ENCODE data around the gene GPR68. TPM values are rescaled to one million over a fixed set of nuclear protein-coding genes. Genes with fewer than 3 reads are reported as not detected.
"Not testable (repeated sequence)": the region's sequence is repeated elsewhere in the genome, so short reads cannot be mapped to it uniquely, and the experiment has no call there.

GPR68 gene
- total RNA-seq, 2 donors from 2014 or later = 0.55 to 1.4 TPM

DNA sequence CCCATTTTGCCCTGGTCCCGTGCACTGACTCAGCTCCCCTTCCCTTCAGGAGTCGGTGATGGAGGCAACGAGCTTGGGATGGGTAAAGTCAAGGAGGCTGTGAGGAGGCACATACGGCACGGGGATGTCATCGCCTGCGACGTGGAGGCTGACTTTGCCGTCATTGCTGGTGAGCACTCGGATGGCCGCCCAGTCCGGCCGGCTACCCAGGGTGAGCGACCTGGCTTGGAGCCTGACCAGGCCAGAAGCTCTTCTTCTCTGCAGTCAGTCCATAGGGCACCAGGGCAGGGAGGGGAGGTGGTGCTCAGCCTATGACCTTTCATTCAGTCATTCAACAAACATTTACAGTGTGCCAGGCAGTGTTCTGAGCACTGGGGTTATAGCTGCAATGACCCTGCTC, 39.8 kb downstream of the GPR68 start:
- peaks cover 0 to 15% of the 10 kb centered on the region in 2 donors for H3K4me1 ChIP-seq
- peaks cover 96% of the 10 kb centered on the region for H3K36me3 ChIP-seq
- no peak overlapping the region for H3K27ac ChIP-seq
- H3K4me3 ChIP-seq = no peak overlapping the region
- TF ChIP-seq, protein P1, sequence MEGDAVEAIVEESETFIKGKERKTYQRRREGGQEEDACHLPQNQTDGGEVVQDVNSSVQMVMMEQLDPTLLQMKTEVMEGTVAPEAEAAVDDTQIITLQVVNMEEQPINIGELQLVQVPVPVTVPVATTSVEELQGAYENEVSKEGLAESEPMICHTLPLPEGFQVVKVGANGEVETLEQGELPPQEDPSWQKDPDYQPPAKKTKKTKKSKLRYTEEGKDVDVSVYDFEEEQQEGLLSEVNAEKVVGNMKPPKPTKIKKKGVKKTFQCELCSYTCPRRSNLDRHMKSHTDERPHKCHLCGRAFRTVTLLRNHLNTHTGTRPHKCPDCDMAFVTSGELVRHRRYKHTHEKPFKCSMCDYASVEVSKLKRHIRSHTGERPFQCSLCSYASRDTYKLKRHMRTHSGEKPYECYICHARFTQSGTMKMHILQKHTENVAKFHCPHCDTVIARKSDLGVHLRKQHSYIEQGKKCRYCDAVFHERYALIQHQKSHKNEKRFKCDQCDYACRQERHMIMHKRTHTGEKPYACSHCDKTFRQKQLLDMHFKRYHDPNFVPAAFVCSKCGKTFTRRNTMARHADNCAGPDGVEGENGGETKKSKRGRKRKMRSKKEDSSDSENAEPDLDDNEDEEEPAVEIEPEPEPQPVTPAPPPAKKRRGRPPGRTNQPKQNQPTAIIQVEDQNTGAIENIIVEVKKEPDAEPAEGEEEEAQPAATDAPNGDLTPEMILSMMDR (IDR thresholded peaks at IDR 0.05) = no peak
- no peaks in the 10 kb centered on the region for H3K9me3 ChIP-seq
- H3K27me3 ChIP-seq = no peaks in the 10 kb centered on the region
- DNase-seq (ENCODE audit: low spot score) = no peak

DNA sequence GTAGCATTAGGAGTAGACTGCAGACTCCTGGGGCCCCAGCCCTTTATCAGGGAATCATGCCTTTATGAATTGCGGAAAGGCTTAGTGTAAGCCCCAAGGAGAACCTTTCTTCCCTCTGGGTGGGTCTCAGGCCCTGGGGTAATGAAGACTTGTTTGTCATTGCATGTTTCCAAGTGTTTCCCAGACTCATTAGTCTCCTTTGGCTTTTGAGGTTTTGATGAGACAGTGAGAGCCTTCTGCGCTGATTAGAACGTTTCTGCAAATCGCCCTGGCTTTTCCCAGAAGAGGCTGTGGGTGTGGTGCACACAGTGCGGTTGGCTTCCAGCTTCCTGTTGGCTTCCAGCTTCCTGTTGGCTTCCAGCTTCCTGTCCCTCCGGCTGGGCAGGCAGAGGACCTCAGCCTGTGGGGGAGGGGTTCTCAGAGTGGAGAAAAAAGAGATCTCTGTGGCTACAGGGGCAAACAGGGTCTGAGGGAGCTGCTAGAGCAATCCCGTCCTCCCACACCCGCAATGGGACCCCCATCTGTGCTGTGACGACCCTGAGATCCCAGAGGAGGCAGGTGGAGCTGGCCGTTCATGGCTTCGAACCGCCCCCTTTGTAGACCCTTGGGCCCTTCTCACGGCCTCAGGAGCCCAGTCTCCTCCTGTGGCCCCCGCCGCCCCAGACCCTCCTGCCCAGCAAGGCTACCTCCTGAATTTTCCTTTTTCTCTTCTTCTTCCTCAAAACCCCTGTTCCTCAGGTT, 42.1 kb downstream of the GPR68 start:
- peaks cover 91% of the 10 kb centered on the region for H3K36me3 ChIP-seq
- H3K4me3 ChIP-seq = no peak overlapping the region
- TF ChIP-seq, protein P1 (IDR thresholded peaks at IDR 0.05) = no peak
- no peaks in the 10 kb centered on the region for H3K27me3 ChIP-seq
- peaks cover 0 to 15% of the 10 kb centered on the region in 2 donors for H3K4me1 ChIP-seq
- peak; percentile 73 for DNase-seq (ENCODE audit: low spot score)
- peak overlapping the region in 1 of 2 donors; percentile 9 for H3K27ac ChIP-seq
- H3K9me3 ChIP-seq = no peaks in the 10 kb centered on the region

DNA sequence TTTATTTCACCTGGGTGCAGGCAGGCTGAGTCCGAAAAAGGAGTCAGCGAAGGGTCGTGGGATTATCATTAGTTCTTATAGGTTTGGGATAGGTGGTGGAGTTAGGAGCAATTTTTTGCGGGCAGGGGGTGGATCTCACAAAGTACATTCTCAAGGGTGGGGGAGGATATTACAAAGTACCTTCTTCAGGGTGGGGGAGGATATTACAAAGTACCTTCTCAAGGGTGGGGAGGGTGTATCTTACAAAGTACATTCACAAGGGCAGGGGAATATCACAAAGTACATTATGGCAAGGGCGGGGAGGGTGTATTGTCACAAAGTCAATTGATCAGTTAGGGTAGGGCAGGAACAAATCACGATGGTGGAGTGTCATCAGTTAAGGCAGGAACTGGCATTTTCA, 43.7 kb downstream of the GPR68 start:
- not testable (repeated sequence) for H3K4me3 ChIP-seq; DNase-seq (ENCODE audit: low spot score); H3K27me3 ChIP-seq; H3K27ac ChIP-seq; H3K9me3 ChIP-seq
- peaks cover 0 to 15% of the 10 kb centered on the region in 2 donors for H3K4me1 ChIP-seq
- H3K36me3 ChIP-seq = peaks cover 92% of the 10 kb centered on the region

DNA sequence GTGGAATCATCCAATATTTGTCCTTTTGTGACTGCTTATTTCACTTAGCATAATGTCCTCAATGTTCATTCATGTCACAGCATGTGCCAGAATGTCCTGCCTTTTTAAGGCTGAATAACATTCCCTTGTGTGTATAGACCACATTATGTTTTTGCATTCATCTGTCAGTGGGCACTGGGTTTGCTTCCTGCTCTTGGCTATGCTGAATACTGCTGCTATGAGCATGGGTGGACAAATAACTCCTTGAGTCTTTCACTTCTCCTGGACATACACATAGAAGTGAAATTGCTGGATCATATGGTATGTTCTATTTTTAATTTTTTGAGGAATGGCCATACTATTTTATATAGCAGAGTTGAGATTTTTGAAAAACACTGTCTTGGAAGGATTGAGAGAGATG, 46.9 kb downstream of the GPR68 start:
- Histone ChIP-seq H3K4me3 (no peak overlapping the region), H3K36me3 (peaks cover 79% of the 10 kb centered on the region), H3K9me3 (no peaks in the 10 kb centered on the region), H3K4me1 (peaks cover 0 to 14% of the 10 kb centered on the region in 2 donors), H3K27me3 (no peaks in the 10 kb centered on the region), H3K27ac (no peak overlapping the region)
- no peak for DNase-seq (ENCODE audit: low spot score)
- TF ChIP-seq, protein P1 (IDR thresholded peaks at IDR 0.05) = no peak

DNA sequence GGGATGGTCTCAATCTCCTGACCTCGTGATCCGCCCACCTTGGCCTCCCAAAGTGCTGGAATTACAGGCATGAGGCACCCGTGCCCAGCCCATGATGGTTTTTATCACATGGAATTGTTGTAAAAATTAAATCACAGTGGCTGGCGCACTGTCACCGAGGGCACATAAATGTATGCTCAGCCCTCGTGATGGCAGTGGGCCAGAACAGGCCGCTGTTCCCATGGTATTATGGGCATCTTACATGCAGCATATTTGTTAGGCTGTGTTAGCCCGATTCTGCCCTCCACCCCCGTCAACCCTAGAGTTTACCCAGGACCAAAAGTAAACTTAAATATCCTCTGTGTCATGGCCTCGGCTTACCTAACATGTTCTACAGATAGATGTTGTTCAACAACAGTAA, 48.6 kb downstream of the GPR68 start:
- no peak for DNase-seq (ENCODE audit: low spot score)

DNA sequence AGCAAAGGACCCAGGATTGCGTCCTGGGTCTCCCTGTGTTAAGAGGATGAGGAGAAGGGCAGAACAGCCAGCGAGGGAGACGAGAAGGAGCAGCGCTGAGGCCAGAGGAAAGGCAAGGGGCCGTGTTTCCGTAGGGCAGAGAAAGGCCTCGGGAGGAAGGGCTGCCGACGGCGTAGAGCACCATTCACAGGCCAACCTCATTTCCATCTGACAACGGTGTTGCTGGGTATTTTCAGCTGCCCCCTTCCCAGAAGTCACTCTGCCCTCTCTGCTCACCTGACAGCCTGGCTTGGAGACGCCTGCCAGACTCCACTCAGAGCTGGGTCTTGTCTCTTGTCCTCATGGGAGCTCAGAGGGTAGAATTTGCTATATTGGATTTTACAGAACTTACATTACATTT, 51.4 kb downstream of the GPR68 start:
- H3K4me3 ChIP-seq = no peak overlapping the region
- H3K36me3 ChIP-seq = peaks cover 75% of the 10 kb centered on the region
- no peak overlapping the region for H3K27ac ChIP-seq
- H3K9me3 ChIP-seq = no peaks in the 10 kb centered on the region
- TF ChIP-seq, protein P1 (IDR thresholded peaks at IDR 0.05) = no peak
- no peaks in the 10 kb centered on the region for H3K4me1 ChIP-seq
- no peaks in the 10 kb centered on the region for H3K27me3 ChIP-seq
- DNase-seq (ENCODE audit: low spot score) = no peak

More for the DNA sequence above, 48.6 kb downstream of the GPR68 start:
- TF ChIP-seq, protein P1 (IDR thresholded peaks at IDR 0.05) = no peak
- Histone ChIP-seq H3K27ac (no peak overlapping the region), H3K27me3 (no peaks in the 10 kb centered on the region), H3K4me3 (no peak overlapping the region), H3K4me1 (no peaks in the 10 kb centered on the region), H3K36me3 (peaks cover 78% of the 10 kb centered on the region), H3K9me3 (no peaks in the 10 kb centered on the region)
